GM21737 (cell line): ENCODE results near the gene GRM2.

Experiments
- ATAC-seq: cut with Tn5 transposase; IDR thresholded peaks from one replicate; pipeline ENCODE4 v1.9.1; 2021; ENCODE audit warnings: mild to moderate bottlenecking, moderate library complexity; ENCODE audit not compliant: unreplicated experiment

GRM2 gene

DNA sequence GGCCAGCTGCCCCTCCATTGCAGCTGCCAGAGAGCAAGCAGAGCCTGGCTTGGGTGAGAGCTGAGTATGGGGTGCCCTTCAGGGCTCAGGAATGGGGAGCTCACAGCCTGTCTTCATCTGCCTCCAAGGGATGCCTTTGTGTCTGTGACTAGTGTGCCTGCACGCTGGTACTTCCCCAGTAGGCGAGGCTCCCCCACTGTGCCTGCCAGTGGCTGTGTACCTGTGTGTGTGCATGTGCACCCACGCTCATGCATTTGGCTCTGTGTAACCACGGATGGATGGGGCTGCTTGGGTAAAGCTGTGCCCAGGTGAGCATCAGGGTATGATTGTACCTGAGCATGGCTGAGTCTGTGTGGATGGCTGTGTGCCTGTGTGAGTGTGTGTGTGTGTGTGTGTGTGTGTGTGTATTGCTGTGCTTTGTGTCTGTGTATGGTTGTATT lies 2.3 kb upstream of the GRM2 start:
- no peak for ATAC-seq

- ATAC-seq: no peak
These were observed 1.4 kb upstream of the GRM2 start for GRCh38 chr3:51705276-51706020.

- no peak for ATAC-seq
These were observed 815 bp upstream of the GRM2 start for GRCh38 chr3:51706021-51706485.

- no peak for ATAC-seq
These were observed 1.5 kb downstream of the GRM2 start for GRCh38 chr3:51708216-51708845.

DNA sequence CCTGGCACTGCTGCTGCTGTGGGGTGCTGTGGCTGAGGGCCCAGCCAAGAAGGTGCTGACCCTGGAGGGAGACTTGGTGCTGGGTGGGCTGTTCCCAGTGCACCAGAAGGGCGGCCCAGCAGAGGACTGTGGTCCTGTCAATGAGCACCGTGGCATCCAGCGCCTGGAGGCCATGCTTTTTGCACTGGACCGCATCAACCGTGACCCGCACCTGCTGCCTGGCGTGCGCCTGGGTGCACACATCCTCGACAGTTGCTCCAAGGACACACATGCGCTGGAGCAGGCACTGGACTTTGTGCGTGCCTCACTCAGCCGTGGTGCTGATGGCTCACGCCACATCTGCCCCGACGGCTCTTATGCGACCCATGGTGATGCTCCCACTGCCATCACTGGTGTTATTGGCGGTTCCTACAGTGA lies 2.1 kb downstream of the GRM2 start:
- ATAC-seq: no peak

DNA sequence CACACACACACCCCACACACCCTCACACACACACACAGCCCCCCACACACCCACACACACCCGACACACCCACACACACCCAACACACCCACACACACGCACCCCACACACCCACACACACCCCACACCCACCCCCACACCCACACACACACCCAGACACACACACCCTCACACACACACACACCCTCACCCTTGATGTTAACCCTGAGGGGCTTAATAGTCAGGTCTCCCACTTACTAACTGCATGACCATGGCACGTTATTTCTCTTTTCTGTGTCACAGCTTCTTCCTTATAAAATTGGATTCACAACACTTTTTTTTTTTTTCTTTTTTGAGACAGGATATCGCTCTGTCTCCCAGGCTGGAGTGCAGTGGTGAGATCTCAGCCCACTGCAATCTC lies 2.8 kb downstream of the GRM2 start:
- ATAC-seq: no peak

- no peak for ATAC-seq
These were observed 3.9 kb downstream of the GRM2 start for GRCh38 chr3:51710631-51711351.

GRCh38 chr3:51711352-51712037 lies 4.6 kb downstream of the GRM2 start:
- no peak for ATAC-seq

- no peak for ATAC-seq
These were observed 5.2 kb downstream of the GRM2 start for GRCh38 chr3:51712038-51712420.

DNA sequence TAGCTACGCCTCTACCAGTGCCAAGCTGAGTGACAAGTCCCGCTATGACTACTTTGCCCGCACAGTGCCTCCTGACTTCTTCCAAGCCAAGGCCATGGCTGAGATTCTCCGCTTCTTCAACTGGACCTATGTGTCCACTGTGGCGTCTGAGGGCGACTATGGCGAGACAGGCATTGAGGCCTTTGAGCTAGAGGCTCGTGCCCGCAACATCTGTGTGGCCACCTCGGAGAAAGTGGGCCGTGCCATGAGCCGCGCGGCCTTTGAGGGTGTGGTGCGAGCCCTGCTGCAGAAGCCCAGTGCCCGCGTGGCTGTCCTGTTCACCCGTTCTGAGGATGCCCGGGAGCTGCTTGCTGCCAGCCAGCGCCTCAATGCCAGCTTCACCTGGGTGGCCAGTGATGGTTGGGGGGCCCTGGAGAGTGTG lies 5.7 kb downstream of the GRM2 start:
- ATAC-seq: no peak

GRCh38 chr3:51712963-51713362 lies 6.1 kb downstream of the GRM2 start:
- no peak for ATAC-seq

- no peak for ATAC-seq
These were observed 8.5 kb downstream of the GRM2 start for GRCh38 chr3:51715231-51715976.

- no peak for ATAC-seq
These were observed 9.1 kb downstream of the GRM2 start for GRCh38 chr3:51715977-51716294.

- no peak for ATAC-seq
These were observed 9.9 kb downstream of the GRM2 start for GRCh38 chr3:51716805-51717204.

DNA sequence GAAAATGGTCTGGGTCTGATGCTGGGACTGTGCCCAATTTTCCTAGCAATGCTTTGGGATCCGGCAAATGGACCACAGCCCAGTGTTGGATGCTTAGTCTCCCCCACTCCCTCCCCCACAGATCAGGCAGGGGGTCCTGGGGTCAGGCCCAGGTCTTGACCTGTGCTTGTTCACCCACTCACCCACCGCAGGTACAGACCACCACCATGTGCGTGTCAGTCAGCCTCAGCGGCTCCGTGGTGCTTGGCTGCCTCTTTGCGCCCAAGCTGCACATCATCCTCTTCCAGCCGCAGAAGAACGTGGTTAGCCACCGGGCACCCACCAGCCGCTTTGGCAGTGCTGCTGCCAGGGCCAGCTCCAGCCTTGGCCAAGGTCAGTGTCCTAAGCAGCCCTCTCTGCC lies 10.6 kb downstream of the GRM2 start:
- no peak for ATAC-seq

DNA sequence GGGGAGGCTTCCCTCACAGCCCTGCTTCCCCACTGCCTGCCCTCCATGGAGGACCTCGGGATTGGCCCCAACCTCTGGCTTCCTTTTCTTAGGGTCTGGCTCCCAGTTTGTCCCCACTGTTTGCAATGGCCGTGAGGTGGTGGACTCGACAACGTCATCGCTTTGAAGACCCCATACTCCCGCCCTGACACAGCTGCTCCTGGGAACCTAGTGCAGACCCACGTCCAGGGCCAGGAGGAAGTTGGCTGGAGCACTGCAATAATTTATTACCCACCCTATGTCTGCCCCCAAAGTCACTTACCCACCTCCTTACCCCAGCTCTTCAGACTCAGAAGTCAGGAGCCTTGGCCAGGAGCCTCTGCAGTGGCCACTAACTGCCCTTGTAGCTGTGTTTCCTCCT lies 11.1 kb downstream of the GRM2 start:
- no peak for ATAC-seq

DNA sequence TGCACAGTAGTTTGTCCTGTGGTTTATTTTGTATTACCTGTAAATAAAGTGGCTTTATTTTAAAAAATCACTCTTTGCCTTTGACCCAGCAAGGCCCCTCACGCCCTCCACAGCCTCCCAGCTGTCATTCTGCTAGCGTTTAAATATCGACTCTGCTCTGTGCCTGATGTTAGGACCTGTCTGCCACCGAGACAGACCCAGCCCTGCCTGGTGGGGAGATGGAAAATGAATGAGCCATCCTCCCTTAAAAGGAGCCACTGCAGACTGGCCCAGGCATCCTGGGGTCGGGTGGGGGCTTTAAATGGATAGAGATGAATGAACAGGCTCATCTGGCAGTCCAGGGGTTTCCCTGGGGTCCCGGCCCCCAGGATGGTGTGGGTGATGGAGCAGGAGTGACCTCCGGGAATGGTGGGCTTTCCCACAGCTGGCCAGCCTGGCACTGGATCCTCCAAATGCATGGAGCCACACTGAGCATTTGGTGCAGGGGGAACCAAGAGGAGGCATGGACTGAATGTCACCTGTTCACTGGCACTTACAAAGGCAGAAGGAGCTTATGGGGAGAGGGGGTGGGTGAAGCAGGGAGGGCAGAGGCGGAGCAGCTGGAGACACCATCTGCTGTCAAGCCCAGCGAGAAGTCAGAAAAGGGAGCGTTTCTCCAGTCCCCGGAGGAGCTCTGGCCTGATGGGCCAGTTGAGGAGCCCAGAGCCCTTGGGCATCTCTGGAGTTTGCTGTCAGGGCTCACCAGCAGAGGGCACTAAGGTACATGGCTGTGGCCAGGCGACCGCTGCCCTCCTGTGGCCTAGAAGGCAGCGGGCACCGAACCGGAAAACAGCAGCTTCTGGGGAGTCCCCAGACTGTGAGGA lies 11.9 kb downstream of the GRM2 start:
- no peak for ATAC-seq

DNA sequence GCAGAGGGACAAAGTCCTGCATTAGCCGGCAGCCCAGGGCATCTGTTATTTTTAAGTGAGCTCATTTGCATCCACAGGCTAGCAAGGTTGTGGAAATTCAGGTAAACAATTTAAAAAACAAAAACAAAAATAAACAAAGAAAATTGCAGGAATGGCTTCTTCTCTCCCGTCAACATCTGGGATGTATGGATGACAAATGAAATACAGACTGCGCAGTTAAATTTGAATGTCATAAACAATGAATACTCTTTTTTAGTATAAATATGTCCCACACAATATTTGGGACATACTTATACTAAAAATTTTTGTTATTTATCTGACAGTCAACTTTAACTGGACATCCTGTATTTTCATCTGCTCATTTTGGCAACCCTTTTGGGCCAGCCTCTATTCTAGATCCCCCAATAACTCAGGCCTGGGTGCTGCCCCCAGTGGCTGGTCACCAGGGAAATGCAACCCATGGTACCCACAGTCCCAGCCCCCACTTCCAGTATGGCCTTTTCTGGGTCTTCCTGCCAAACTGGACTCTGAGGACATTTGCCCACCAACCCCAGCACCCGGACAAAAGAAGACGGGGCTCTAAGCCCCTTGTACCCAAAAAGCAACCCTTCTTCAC lies 12.7 kb downstream of the GRM2 start:
- ATAC-seq: no peak

DNA sequence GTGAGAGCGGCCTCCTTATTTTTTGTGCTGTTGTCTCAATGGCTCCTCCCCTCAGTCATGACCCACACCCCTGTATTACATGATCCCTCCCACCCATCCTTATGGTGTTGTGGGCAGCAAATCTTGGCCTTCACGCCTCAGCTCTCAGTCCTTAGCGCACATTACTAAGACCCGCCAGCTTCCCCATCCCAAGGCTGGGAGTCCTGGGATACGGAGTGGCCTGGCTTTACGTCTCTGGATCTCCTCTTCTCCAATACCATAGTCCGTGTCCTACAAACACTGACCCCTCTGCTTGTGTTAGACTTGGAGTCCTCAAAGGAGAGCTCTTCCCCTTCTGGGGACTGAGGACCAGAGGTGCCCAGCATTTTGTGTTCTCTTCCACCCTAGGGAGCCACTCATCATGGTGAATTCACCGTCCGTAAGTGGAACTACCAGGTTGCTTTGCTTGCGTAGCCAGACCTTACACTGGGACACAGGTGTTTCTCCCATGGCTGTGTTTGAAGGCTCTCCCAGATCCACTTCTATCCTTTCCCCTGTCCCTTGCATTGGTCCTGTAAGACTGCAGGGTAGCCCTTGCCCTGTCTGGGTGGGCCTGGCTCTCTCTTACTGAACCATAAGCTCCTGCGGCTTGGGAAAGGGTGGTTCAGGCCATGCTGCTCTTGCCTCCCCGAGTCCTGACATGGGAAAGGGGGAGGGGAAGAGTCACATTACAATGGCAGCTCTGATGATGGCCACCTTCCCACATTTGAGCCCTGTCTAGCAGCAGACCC lies 13.6 kb downstream of the GRM2 start:
- no peak for ATAC-seq
